Right ventricle myocardium inferior (tissue), 1 donor: ENCODE measurements around the gene ATCAY. TPM values are rescaled to one million over a fixed set of nuclear protein-coding genes. Genes with fewer than 3 reads are reported as not detected.
A peak's percentile ranks its signal among the peaks of the same experiment; 100 is the strongest.
"Not testable (repeated sequence)": the region's sequence is repeated elsewhere in the genome, so short reads cannot be mapped to it uniquely, and the experiment has no call there.

ENCODE experiments used
- ATAC-seq: fragments of 200-7000 bp; cut with Tn5 transposase; one replicate; pipeline ENCODE4 v1.9.1; 2020; ENCODE audit warnings: mild to moderate bottlenecking, moderate library complexity
- DNase-seq: peaks from one replicate; pipeline ENCODE4 v3.0.0; 2021; ENCODE audit errors: missing footprints
- intact Hi-C: fragments of 100-400 bp; cut with DNase I; formaldehyde crosslinking; loops from one replicate; pipeline ENCODE4 v1.11.0; 2022
- total RNA-seq: library from RNA; stranded (reverse); fragmentation: NEBNext Ultra II Directional; extraction: Animal tissue kit (Norgen Biotek cat#: 25700); gene quantifications from one replicate; pipeline ENCODE4 v1.2.1, GENCODE V29; 2021
- donor health status: DM: no; HTN: yes; CAD: no; lungs with severe emphysema.

Gene ATCAY
- total RNA-seq, 1 donor from 2014 or later = not detected

GRCh38 chr19:3894959-3895358, 14.5 kb downstream of the ATCAY start:
- intact Hi-C loops, DNase-seq, ATAC-seq: not testable (repeated sequence)

GRCh38 chr19:3895788-3896187, 15.3 kb downstream of the ATCAY start:
- ATAC-seq (no peak), DNase-seq (no peak)
- intact Hi-C loops = no loop called here

DNA sequence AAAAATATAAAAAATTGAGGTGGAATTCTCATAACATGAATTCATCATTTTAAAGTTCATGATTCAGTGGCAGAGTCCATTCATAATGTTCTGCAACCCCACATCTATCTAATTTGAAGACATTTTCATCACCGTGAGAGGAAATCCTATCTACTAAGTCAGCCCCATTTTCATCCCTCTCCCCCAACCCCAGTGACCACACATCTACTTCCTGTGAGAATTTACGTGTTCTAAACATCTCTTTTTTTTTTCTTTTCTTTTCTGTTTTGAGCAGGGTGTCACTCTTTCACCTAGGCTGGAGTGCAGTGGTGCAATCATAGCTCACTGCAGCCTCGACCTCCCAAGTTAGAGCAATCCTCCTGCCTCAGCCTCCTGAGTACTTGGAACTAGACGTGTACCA, 17.5 kb downstream of the ATCAY start:
- ATAC-seq (no peak), DNase-seq (no peak)
- intact Hi-C loops = no loop called here

DNA sequence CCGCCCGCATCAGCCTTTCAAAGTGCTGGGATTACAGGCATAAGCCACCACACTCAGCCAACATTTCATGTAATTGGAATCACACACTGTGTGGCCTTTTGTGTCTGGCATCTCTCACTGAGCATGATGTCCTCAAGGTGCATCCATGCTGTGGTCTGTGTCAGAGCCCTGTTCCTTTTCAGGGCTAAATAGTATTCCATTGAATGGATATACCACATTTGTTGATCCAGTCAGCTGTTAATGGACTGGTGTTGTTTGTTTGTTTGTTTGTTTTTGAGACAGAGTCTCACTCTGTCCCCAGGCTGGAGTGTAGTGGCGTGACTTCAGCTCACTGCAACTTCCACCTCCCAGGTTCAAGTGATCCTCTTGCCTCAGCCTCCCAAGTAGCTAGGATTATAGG, 17.9 kb downstream of the ATCAY start:
- intact Hi-C loops = no loop called here
- no peak for DNase-seq
- ATAC-seq = no peak

GRCh38 chr19:3899531-3900294, 19.2 kb downstream of the ATCAY start:
- DNase-seq (no peak), ATAC-seq (no peak)
- intact Hi-C loops = no loop called here

DNA sequence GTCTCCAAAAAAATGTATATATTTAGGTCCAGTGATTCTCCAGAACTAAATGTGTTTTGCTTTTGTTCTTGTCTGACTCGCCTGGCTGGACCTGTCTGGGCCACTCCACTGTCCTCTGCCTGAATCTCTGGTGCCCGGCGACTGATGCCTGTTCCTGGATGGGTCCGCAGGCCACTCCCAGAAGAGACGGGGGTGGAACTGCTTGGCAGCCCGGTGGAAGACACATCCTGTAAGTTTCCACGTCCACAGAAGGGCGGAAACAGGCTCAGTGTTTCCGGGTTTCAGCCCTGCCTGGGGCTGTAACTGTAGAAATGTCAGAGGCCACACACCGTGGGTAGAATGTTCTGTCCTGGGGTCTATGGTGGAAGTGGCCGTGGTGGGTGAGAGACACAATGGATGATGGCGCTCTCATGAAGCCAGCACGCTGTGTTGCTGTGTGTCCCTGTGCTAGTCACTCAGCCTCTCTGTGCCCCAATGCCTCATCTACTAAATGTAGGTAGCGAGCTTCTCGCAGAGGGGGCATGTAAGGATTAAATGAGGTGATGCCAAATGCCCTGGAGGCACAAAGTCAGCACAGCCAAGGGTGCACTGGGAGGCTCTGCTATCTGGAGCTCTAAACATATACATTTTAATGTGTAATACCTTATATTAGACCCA, 22.0 kb downstream of the ATCAY start:
- no peak for ATAC-seq
- no peak for DNase-seq
- intact Hi-C loops = no loop called here

GRCh38 chr19:3904233-3904632, 23.7 kb downstream of the ATCAY start:
- intact Hi-C loops = no loop called here
- no peak for DNase-seq
- ATAC-seq = no peak

DNA sequence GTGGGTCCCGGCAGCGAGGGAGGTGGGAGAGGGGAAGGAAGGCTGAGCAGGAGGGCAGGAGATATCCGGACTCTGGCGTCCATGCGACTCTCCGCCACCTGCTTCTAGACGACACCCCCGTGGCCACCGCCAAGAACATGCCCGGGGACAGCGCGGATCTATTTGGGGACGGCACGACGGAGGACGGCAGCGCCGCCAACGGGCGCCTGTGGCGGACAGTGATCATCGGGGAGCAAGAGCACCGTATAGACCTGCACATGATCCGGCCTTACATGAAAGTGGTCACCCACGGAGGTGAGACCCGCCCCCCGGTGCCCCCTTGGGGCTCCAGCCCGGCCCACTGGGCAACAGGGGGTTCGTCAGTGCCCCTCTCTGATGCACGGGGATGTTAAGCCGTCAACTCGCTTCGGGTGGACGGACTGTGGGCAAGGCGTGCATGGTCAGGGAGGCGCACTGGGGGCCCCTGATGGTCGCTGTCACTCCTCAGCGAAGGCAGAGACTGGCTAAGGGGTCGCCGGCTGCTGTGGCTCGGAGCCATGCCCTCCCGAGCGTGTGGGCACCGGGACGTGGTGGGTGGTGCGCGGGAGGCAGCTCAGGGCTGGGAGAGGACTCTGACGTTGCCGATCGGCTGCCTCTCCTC, 27.3 kb downstream of the ATCAY start:
- no peak for ATAC-seq
- intact Hi-C loops = no loop called here
- no peak for DNase-seq

GRCh38 chr19:3908266-3909054, 28.0 kb downstream of the ATCAY start:
- DNase-seq = no peak
- intact Hi-C loops = no loop called here
- ATAC-seq = no peak

GRCh38 chr19:3910105-3910504, 29.6 kb downstream of the ATCAY start:
- intact Hi-C loops = no loop called here
- DNase-seq (no peak), ATAC-seq (no peak)

DNA sequence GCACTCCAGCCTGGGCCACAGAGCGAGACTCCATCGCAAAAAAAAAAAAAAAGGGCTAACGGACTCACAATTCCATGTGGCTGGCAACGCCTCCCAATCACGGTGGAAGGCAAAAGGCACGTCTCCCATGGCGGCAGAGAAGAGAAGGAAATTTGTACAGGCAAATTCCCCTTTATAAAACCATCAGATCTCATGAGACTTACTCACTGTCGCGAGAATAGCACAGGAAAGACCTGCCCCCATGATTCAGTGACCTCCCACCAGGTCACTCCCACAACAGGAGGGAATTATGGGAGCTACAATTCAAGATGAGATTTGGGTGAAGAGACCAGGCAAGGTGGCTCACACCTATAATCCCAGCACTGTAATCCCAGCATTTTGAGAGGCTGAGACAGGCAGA, 33.7 kb downstream of the ATCAY start:
- intact Hi-C loops = no loop called here
- DNase-seq (no peak), ATAC-seq (no peak)

DNA sequence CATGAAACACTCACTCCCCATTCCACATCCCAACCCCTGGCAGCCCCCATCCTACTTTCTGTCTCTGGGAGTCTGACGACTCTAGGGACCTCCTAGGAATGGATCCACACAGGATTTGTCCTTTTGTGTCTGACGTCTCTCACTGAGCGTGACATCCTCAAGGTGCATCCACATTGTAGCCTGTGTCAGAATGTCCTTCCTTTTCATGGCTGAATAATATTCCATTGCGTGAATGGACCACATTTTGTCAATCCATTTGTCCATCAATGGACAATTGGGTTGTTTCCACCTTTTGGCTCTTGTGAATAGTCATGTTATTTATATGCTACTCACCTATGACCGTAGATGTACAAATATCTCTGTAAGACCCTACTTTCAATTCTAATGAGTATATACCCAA, 35.5 kb downstream of the ATCAY start:
- intact Hi-C loops = no loop called here
- no peak for ATAC-seq
- no peak for DNase-seq

DNA sequence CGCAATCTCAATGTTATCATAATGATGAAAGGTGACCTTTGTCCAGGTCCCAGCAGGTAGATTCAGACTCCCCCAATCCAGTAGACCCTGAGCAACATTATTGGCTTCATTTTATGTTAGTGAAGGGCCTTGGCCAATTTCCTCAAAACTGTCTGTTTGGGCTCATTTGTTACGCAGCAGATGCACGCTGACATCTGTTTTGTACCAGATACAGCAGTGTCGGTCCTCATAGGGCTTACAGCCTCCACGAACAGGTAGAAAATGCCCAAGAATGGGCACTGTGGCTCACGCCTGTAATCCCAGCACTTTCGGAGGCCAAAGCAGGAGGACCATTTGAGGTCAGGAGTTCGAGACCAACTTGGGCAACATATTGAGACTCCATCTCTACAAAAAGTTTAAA, 39.3 kb downstream of the ATCAY start:
- intact Hi-C loops = no loop called here
- DNase-seq (no peak), ATAC-seq (no peak)

DNA sequence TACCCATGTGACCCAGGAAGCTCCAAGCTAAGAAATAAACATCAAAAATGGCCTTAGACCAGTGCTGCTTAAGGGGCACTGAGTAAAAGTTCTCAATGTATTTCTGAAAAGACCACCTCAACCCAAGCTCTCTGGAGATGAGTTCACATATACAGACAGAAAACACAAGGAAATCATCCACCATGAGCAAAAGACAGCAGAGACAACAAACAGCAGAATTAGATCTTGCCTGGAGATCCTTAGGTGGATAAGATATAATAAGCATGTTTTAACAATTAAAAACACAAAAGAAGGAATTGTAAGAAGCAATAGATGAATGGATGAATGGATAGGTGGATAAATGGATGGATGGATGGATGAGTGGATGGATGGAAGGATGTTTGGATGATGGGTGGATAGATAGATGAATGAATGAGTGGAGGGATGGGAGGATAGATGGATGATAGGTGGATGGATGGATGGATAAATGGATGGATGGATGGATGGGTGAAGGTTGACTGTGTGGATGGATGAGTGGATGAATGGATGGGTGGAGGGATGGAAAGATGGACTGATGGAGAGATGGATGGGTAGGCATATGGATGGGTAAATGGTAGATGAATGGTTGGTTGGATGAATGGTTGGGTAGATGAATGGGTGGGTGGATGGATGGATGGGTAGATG, 42.7 kb downstream of the ATCAY start:
- intact Hi-C loops = no loop called here
- DNase-seq (no peak), ATAC-seq (no peak)

GRCh38 chr19:3923912-3924311, 43.4 kb downstream of the ATCAY start:
- DNase-seq (no peak), ATAC-seq (no peak)
- intact Hi-C loops = no loop called here

DNA sequence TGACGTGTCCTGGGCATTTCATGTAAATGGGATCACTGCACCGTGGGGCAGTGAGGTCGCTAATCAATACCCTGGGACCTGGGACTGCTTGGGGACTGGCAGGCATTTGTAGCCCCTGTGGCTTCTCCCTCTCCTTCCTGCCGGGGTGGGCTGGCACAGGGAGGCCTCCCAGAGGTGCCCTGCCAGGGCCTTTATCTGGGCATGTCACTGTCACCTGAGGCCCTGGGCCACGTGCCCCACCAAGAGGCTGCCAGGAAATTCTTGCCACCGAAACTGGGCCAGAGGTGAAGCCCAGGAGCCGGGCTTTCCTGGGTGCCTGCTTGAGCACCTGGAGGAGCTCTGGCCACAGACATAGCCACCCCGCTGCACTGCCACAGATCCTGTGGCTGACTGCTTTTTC, 50.6 kb downstream of the ATCAY start:
- intact Hi-C loops = loop anchor here (5.0 kb wide), 1 partner anchor 36 kb away; no protein-coding TSS in a partner anchor
- peak; percentile 80 for DNase-seq
- ATAC-seq = peak; percentile 60

DNA sequence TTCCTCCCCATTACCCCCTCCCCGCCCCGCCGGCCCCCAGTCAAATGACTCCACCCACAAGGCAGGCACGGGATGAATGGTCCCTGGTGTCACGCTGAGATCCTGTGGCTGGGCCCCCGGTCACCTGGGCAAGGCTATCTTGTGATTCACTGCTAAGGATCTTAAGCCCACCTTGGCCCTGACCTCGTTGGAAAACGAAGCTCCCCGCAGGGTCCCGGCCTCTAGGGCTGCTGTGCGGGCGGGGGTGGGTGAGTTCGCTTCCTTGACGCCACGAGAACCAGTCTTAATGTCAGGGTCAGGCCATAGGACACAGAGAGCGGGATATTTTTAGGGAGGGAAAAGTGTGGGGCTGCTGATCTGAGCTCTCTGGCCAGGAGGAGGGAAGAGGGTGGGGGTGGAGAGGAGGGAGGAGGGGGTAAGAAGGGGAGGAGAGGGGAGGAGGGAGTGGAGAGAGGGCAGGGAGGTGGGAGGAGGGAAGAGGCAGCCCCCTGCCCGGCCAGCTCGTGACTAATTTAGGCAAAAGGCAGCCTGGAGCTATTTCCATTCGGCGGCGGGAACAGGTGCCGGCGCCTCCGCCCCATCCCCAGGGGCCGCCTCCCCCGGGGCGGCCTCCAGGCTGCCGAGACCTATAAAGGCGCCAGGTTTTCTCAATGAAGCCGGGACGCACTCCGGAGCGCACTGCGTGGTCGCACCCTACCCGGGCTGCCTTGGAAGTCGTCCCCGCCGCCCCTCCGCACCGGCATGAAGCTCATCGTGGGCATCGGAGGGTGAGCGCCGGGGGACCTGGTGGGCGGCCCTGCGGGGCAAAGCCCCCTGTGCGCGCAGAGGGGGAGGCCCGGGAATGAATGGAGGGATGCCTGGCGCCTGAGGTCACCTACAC, 52.7 kb downstream of the ATCAY start, which contains the start of gene NMRK2:
Gene NMRK2, plus strand, starts transcription at position 139 of the 880 bp plus-strand sequence. Its CDS starts 603 bp downstream, at position 742.
- ATAC-seq (peak; percentile 59), DNase-seq (no peak)
- intact Hi-C loops = loop anchor here (5.0 kb wide), 1 partner anchor 34 kb away; no protein-coding TSS in a partner anchor
